Caco-2 (cell line): ENCODE measurements around the gene KLF1. TPM values are rescaled to one million over a fixed set of nuclear protein-coding genes. Genes with fewer than 3 reads are reported as not detected.

ENCODE experiments used
- BruUV-seq: library from RNA; stranded (reverse); fragments of 400-500 nt; replicated peaks from 2 replicates; lab custom pipeline; 2021; lab: Mats Ljungman, UMichigan
- CTCF ChIA-PET: fragments of 300-600 bp; sonication (Branson Sonifier 250); formaldehyde crosslinking; loops from one replicate; lab custom pipeline; 2022; ENCODE audit warnings: antibody characterized with exemption; lab: Charles Lee
- POLR2A ChIA-PET: fragments of 300-600 bp; sonication (Branson Sonifier 250); formaldehyde crosslinking; loops from one replicate; lab custom pipeline; 2022; ENCODE audit warnings: antibody characterized with exemption; lab: Charles Lee
- DNase-seq, 2 experiments: peaks; one replicate each; pipeline versions ENCODE4 v3.0.0 to v3.0.0-alpha.2; 2020 to 2022
- H3K27me3 ChIP-seq: replicated peaks from 2 replicates; pipeline ENCODE4 v1.6.0; 2011; ENCODE audit warnings: low read length; ENCODE audit not compliant: control insufficient read depth, insufficient read depth
- H3K36me3 ChIP-seq: 2 replicates; pipeline ENCODE4 v1.5.1; 2011; ENCODE audit warnings: low read length; ENCODE audit not compliant: control insufficient read depth, insufficient read depth
- H3K4me1 ChIP-seq: fragments of 250-450 bp; sonication (Bioruptor Pico); 2 replicates; pipeline ENCODE4 v1.5.1; 2020; ENCODE audit warnings: mild to moderate bottlenecking
- H3K4me3 ChIP-seq: 2 replicates; pipeline ENCODE4 v1.5.1; 2011; ENCODE audit warnings: low read depth, mild to moderate bottlenecking, control low read depth, low read length
- H3K9me3 ChIP-seq: fragments of 250-450 bp; sonication (Bioruptor Pico); 2 replicates; pipeline ENCODE4 v1.5.1; 2020; ENCODE audit warnings: mild to moderate bottlenecking, moderate library complexity
- H3K27ac Mint-ChIP-seq: one replicate; pipeline ENCODE4 v1.8.0; 2022; ENCODE audit warnings: mixed read lengths; ENCODE audit not compliant: unreplicated experiment
- H3K27me3 Mint-ChIP-seq: one replicate; pipeline ENCODE4 v1.8.0; 2022; ENCODE audit warnings: mixed read lengths; ENCODE audit not compliant: insufficient read depth, unreplicated experiment
- H3K36me3 Mint-ChIP-seq: one replicate; pipeline ENCODE4 v1.8.0; 2022; ENCODE audit warnings: mild to moderate bottlenecking, mixed read lengths; ENCODE audit not compliant: insufficient read depth, unreplicated experiment
- H3K4me1 Mint-ChIP-seq: one replicate; pipeline ENCODE4 v1.8.0; 2022; ENCODE audit warnings: low read depth, mixed read lengths; ENCODE audit not compliant: unreplicated experiment
- H3K4me3 Mint-ChIP-seq: one replicate; pipeline ENCODE4 v1.8.0; 2022; ENCODE audit warnings: mild to moderate bottlenecking, moderate library complexity, mixed read lengths; ENCODE audit not compliant: unreplicated experiment
- H3K9me3 Mint-ChIP-seq: one replicate; pipeline ENCODE4 v1.8.0; 2022; ENCODE audit warnings: mixed read lengths; ENCODE audit not compliant: unreplicated experiment
- intact Hi-C: fragments of 100-400 bp; cut with micrococcal nuclease; formaldehyde crosslinking; loops from one replicate; pipeline ENCODE4 v1.10.0; 2022; ENCODE audit not compliant: unreplicated experiment
- total RNA-seq: library from RNA; stranded (reverse); gene quantifications from 2 replicates; pipeline ENCODE4 v1.2.3, GENCODE V29; 2022
- TF ChIP-seq, protein P1 (sequence below), 2 experiments: fragments of 200-600 bp in 1 of 2; IDR thresholded peaks; 1 replicate in 1 of 2; 2 replicates in 1 of 2; pipeline versions ENCODE4 v1.5.1 to v1.8.0; 2011 to 2022; ENCODE audit warnings: antibody characterized with exemption in 1 of 2, control low read depth in 1 of 2, inconsistent platforms in 1 of 2, low read depth in 1 of 2, low read length in 1 of 2, mild to moderate bottlenecking in 1 of 2, moderate library complexity in 1 of 2; ENCODE audit not compliant: insufficient read depth in 1 of 2, severe bottlenecking in 1 of 2, unreplicated experiment in 1 of 2

KLF1 gene
- total RNA-seq, 1 experiment from 2014 or later: not detected

- peak overlapping the region; percentile 80 for H3K4me3 Mint-ChIP-seq
- DNase-seq: peak; percentile 87 to 88
- H3K36me3 ChIP-seq: no peaks in the 10 kb centered on the region
- no TSS peak for BruUV-seq
- CTCF ChIA-PET: interaction anchor here (0.5 to 1.6 kb wide), 12 partner anchors 9 to 176 kb away, joined by 3 to 12 read pairs (median 4); no protein-coding TSS in a partner anchor
- no peaks in the 10 kb centered on the region for H3K9me3 Mint-ChIP-seq
- H3K27ac Mint-ChIP-seq: no peak overlapping the region
- no peaks in the 10 kb centered on the region for H3K4me1 ChIP-seq
- TF ChIP-seq, protein P1, sequence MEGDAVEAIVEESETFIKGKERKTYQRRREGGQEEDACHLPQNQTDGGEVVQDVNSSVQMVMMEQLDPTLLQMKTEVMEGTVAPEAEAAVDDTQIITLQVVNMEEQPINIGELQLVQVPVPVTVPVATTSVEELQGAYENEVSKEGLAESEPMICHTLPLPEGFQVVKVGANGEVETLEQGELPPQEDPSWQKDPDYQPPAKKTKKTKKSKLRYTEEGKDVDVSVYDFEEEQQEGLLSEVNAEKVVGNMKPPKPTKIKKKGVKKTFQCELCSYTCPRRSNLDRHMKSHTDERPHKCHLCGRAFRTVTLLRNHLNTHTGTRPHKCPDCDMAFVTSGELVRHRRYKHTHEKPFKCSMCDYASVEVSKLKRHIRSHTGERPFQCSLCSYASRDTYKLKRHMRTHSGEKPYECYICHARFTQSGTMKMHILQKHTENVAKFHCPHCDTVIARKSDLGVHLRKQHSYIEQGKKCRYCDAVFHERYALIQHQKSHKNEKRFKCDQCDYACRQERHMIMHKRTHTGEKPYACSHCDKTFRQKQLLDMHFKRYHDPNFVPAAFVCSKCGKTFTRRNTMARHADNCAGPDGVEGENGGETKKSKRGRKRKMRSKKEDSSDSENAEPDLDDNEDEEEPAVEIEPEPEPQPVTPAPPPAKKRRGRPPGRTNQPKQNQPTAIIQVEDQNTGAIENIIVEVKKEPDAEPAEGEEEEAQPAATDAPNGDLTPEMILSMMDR (IDR thresholded peaks at IDR 0.05; ENCODE audit: insufficient read depth in 1 of 2, low read depth in 1 of 2, low read length in 1 of 2, severe bottlenecking in 1 of 2, unreplicated experiment in 1 of 2): peak in 1 of 2 experiments; percentile 49
- H3K27me3 Mint-ChIP-seq: peaks cover 5% of the 10 kb centered on the region
- intact Hi-C loops: no loop called here
- peaks cover 12% of the 10 kb centered on the region for H3K36me3 Mint-ChIP-seq
- H3K9me3 ChIP-seq: peaks cover 22% of the 10 kb centered on the region
- POLR2A ChIA-PET: interaction anchor here (0.6 to 1.0 kb wide), 3 partner anchors 12 to 92 kb away, joined by 3 to 5 read pairs (median 5); no protein-coding TSS in a partner anchor
- no peaks in the 10 kb centered on the region for H3K27me3 ChIP-seq
- no peaks in the 10 kb centered on the region for H3K4me1 Mint-ChIP-seq
- H3K4me3 ChIP-seq: peak overlapping the region; percentile 43
Observed at GRCh38 chr19:12884926-12885748, 1.9 kb downstream of the KLF1 start.

DNA sequence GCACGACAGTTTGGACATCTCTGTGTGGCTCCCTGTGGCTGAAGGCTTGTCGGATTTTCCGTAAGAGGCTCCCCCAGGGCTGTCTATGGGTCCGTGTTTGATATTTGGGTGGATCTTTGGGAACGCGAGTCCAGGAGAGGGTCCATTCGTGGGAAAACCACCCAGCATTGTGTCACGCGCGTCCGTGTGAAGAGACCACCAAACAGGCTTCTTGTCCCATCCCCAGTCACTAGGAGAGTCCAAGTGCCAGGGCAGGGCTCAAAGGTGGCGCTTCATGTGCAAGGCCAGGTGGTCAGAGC is 2.4 kb downstream of the KLF1 start:
- Mint-ChIP-seq H3K9me3 (no peaks in the 10 kb centered on the region), H3K27me3 (peaks cover 5% of the 10 kb centered on the region), H3K27ac (no peak overlapping the region), H3K4me3 (peak overlapping the region; percentile 80), H3K4me1 (no peaks in the 10 kb centered on the region), H3K36me3 (peaks cover 12% of the 10 kb centered on the region)
- intact Hi-C loops: no loop called here
- no peaks in the 10 kb centered on the region for H3K4me1 ChIP-seq
- no peak for DNase-seq
- peaks cover 22% of the 10 kb centered on the region for H3K9me3 ChIP-seq
- peak overlapping the region; percentile 43 for H3K4me3 ChIP-seq
- no peaks in the 10 kb centered on the region for H3K36me3 ChIP-seq
- ChIA-PET CTCF (interaction anchor here (0.6 to 1.6 kb wide), 10 partner anchors 8 to 177 kb away, joined by 3 to 12 read pairs (median 4); no protein-coding TSS in a partner anchor), POLR2A (interaction anchor here (0.6 to 1.0 kb wide), 2 partner anchors 12 to 62 kb away, joined by 3 to 5 read pairs; no protein-coding TSS in a partner anchor)
- TF ChIP-seq, protein P1 (IDR thresholded peaks at IDR 0.05; ENCODE audit: insufficient read depth in 1 of 2, low read depth in 1 of 2, low read length in 1 of 2, severe bottlenecking in 1 of 2, unreplicated experiment in 1 of 2): no peak
- no TSS peak for BruUV-seq
- no peaks in the 10 kb centered on the region for H3K27me3 ChIP-seq

DNA sequence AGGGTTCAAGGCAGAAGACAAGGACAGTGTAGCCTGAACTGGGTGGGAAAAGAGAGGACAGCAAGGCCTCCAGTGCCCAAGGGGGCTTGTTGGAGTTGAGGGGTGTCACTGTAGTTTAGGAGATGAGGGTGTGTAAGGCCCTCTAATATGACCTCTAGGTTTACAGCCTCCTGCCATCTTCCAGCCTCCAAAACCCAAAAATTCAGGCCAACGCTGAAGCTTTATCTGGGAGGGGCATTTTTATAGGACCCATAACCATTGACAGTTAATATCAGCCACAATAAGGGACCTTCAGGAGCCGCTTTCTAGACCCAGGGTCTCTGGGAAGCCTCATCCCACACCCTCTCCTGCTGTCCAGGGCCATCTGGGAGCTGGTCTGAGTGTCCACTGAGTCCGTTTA is 2.8 kb downstream of the KLF1 start:
- intact Hi-C loops: no loop called here
- DNase-seq: no peak
- H3K9me3 Mint-ChIP-seq: no peaks in the 10 kb centered on the region

More for the DNA sequence above, 2.8 kb downstream of the KLF1 start:
- BruUV-seq: no TSS peak
- Mint-ChIP-seq H3K27ac (no peak overlapping the region), H3K4me3 (no peak overlapping the region), H3K27me3 (peaks cover 5% of the 10 kb centered on the region), H3K4me1 (no peaks in the 10 kb centered on the region), H3K36me3 (peaks cover 12% of the 10 kb centered on the region)
- H3K4me3 ChIP-seq: no peak overlapping the region
- H3K9me3 ChIP-seq: peaks cover 22% of the 10 kb centered on the region
- H3K27me3 ChIP-seq: no peaks in the 10 kb centered on the region
- CTCF ChIA-PET: interaction anchor here (1.0 to 1.6 kb wide), 2 partner anchors 81 to 124 kb away, joined by 4 to 12 read pairs; no protein-coding TSS in a partner anchor
- no peaks in the 10 kb centered on the region for H3K4me1 ChIP-seq
- TF ChIP-seq, protein P1 (IDR thresholded peaks at IDR 0.05; ENCODE audit: insufficient read depth in 1 of 2, low read depth in 1 of 2, low read length in 1 of 2, severe bottlenecking in 1 of 2, unreplicated experiment in 1 of 2): no peak
- H3K36me3 ChIP-seq: no peaks in the 10 kb centered on the region
- POLR2A ChIA-PET: no interaction called here
